Motor neuron (in vitro differentiated cells): ENCODE results near the gene CDYL. TPM values are rescaled to one million over a fixed set of nuclear protein-coding genes. Genes with fewer than 3 reads are reported as not detected.

Source experiments
- ATAC-seq, 8 experiments: fragments of 200-7000 bp; cut with Tn5 transposase; replicated peaks in 6 of 8; 2 replicates each; pipeline ENCODE4 v1.8.0; 2021; ENCODE audit warnings: mild to moderate bottlenecking in 8 of 8, moderate library complexity in 8 of 8
- H3K27ac ChIP-seq, 2 donors: fragments of 250-450 bp; sonication (Bioruptor Pico); 2 replicates each; pipeline ENCODE4 v1.9.0; 2021; ENCODE audit warnings: antibody characterized with exemption in 2 of 2, mild to moderate bottlenecking in 2 of 2, moderate library complexity in 1 of 2
- H3K4me1 ChIP-seq, 2 donors: fragments of 250-450 bp; sonication (Bioruptor Pico); replicated peaks in 1 of 2; 2 replicates each; pipeline ENCODE4 v1.6.1; 2021; ENCODE audit warnings: antibody characterized with exemption in 2 of 2, mild to moderate bottlenecking in 2 of 2, moderate library complexity in 1 of 2
- H3K4me3 ChIP-seq, 5 donors: fragments of 250-450 bp; sonication (Bioruptor Pico); 2 replicates each; pipeline ENCODE4 v1.9.0; 2021; ENCODE audit warnings: antibody characterized with exemption in 5 of 5, mild to moderate bottlenecking in 5 of 5, moderate library complexity in 4 of 5
- WGBS, 10 experiments: fragments of 450-650 bp; shearing (Covaris generic); methylation state at CpG; one replicate each; pipeline ENCODE4 v1.0.0; 2022; 5-methylcytosine and 5-hydroxymethylcytosine counted together
- in situ Hi-C, 9 experiments: fragments of 400-800 bp; cut with MboI; loops; one replicate each; pipeline ENCODE4 v1.15.0; 2021; ENCODE audit warnings: low sequenced_read_pairs in 9 of 9, low pct_unique_long_range_greater_than_20kb in 2 of 9; ENCODE audit not compliant: unreplicated experiment in 9 of 9
- total RNA-seq, 8 experiments: library from RNA; unstranded; fragments of 300-600 nt; gene quantifications; 2 replicates each; pipeline versions ENCODE4 v1.2.3 to v1.2.4, GENCODE V29; 2022

CDYL gene
- total RNA-seq, 8 experiments from 2014 or later: 30.4 to 103 (median 62.0) TPM

DNA sequence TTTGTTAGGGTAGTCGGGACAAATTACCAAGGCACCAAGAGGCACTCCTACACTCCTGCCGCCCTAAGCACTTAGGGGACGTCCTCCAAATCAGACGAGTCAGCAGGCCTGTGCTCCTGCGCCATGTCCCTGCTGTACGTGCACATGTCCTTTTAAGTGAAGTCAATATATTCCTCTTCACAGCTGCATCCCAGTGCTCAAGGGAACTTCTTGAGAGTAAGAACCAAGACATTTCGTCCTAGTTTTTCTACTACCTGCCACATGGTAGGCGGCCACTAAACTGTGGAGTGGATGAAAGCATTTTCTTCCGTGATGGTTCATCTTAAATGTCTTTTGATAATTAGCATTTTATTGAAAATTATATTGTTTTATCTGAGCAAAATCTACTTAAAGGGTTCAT lies 126.9 kb downstream of the CDYL start:
- no peak overlapping the region for H3K27ac ChIP-seq
- H3K4me3 ChIP-seq: no peak overlapping the region
- in situ Hi-C loops: no loop called here
- H3K4me1 ChIP-seq: peaks cover 4 to 16% of the 10 kb centered on the region in 2 donors
- WGBS, 10 experiments: 67 to 100% (median 91%) methylated on average over 1 to 8 of the region's 9 CpGs; no CpG with 5 or more reads in 2 of the 10 experiments
- ATAC-seq: no peak

DNA sequence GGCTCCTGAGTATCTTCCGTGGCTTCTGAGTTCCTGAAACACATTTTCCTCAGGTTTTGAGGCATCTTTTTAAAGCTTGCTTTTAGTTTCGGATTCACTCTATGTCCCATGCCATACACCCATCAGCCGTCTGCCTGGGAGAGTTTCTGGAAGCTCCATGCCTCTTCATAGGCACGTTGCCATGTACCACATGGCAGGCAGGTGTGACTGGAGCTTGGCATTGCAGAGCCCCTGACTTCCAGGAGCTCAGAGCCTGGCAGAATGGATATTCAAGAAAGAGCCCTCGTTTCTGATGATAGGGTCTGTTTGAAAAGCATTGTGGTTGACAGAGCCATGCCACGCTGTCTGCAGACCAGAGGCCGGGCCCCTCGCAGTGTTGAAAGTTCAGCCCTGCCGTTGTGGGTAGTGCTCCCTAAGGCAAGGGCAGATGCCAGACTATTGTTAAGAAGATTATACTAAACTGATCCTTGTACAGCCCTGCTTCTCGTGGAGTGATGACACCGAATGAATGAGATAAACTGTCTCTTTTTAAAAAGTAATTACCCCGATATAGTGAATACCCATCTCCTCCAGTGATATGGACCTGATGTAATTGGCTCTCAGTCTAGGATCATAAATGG lies 127.7 kb downstream of the CDYL start:
- H3K27ac ChIP-seq: no peak overlapping the region
- WGBS, 10 experiments: 20 to 100% (median 73%) methylated on average over 1 to 7 of the region's 12 CpGs
- peaks cover 4 to 16% of the 10 kb centered on the region in 2 donors for H3K4me1 ChIP-seq
- in situ Hi-C loops: no loop called here
- ATAC-seq: no peak
- H3K4me3 ChIP-seq: no peak overlapping the region

DNA sequence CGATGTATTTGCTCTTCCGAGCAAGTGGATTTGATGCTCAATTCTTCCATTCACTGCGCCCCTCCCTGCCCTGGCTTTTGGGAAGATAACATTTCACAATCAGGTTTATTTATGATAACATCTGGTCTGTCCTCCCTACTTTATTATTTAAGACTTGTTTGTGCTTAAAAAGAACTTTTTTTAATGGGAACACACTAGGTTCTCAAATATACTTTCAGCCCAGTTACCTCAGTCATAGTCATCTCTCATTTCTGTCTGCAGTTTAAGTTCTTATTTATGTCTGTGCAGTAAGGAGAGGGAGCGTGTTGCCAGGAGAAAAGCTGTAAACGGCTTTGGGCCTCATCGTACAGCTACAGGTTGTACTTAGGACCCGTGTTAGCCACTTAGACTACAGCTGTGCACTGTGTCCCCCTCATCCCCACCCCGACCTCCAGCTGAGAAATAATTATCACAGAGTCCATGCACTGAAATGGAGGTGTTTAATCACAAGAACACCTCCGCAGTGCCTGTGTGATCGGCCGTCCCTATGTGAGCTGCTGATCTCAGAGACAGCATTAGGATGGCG lies 128.3 kb downstream of the CDYL start:
- no peak for ATAC-seq
- in situ Hi-C loops: no loop called here
- Histone ChIP-seq H3K4me3 (no peak overlapping the region), H3K4me1 (peaks cover 4 to 16% of the 10 kb centered on the region in 2 donors), H3K27ac (no peak overlapping the region)
- WGBS, 10 experiments: 75 to 97% (median 88%) methylated on average over 2 to 11 of the region's 12 CpGs; no CpG with 5 or more reads in 1 of the 10 experiments

DNA sequence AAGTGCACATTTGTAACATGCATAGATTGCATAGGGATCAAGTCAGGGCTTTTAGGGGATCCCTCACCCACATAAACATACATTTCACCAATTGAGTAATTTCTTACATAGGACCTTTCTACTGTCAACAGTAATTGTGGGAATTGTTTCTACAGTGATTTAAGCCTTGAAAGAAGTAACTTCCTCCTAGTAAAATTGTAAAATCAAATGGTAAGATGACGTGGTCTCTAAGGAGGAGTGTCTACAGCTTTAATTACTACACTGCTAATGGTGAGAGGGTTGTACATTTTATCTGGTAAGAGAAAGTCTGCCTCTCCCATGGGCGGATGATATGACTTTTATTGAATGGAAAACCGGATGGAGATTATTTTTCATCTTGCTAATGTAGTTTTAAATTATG lies 129.6 kb downstream of the CDYL start:
- no peak overlapping the region for H3K27ac ChIP-seq
- H3K4me3 ChIP-seq: no peak overlapping the region
- peaks cover 4 to 16% of the 10 kb centered on the region in 2 donors for H3K4me1 ChIP-seq
- peak in 3 of 8 experiments; percentile 20 to 25 (median 20) for ATAC-seq
- in situ Hi-C loops: no loop called here
- 5 to 100% (median 80%) methylated on average over 1 to 3 of the region's 3 CpGs; no CpG with 5 or more reads in 1 of the 10 experiments for WGBS, 10 experiments

DNA sequence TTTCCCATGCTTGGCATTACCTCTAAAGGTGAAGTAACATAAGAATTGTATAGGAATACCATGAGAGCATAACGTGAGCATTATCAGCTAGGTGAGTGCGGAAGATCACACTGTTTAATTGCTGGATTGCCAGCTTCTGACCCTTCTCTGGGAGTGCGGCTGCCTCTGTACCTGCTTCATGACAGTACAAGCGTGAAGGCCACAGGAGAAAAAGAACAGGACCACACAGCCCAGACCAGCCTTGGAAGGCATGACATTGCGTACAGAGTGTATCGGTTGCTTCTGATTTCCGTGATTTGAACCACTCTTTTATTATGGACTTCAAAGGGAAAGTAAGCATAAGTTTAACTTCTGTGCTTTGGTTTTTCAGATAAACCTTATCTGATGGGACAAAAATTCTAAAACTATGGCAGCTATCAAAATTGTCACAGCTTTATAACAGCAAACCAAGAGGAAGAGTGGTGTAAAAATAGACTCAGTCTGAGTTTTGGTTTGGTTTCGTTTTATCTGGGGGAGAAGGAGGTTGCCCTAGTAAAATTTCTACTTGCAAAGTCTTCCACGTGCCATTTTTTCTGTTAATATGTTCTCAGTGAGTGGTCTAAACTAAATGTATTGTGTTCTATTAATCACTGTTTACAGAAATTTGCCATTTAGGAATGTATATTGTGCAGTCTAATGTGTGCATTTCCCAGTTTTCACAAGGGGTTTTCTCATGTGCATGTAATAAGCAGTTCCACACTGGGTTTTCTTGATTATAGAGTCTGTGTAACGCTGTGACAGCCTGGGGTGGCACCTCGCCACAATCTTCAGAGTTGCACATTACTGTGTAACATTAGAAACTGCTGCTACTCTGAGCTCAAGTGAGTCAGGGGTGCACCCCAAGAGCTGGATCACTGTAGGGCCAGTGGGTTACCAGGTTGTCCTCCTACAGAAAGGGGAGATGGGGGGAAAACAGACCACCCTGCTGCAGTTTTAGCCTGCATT lies 130.4 kb downstream of the CDYL start:
- WGBS, 10 experiments: 35 to 100% (median 93%) methylated on average over 3 to 11 of the region's 11 CpGs
- in situ Hi-C loops: no loop called here
- peaks cover 4 to 16% of the 10 kb centered on the region in 2 donors for H3K4me1 ChIP-seq
- peak in 1 of 8 experiments; percentile 31 for ATAC-seq
- H3K4me3 ChIP-seq: no peak overlapping the region
- H3K27ac ChIP-seq: no peak overlapping the region

DNA sequence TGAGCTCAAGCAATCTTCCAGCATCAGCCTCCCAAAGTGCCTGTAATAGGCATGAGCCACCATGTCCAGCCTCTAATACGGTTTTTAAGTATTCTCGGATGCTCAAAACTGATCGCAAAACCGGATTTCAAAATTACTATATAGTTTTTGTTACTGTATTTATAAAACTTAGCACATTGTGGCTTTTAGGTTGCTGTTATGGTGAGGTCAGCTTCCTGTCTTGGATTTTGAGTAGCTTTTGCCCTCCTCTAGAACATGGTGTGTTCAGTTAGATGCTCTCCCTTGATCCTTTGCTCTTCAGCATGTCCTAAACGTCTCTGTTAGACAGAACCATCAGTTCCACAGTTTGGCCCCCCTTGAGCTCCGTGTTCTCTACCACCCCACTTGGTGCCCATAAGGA lies 131.4 kb downstream of the CDYL start:
- in situ Hi-C loops: no loop called here
- Histone ChIP-seq H3K4me3 (no peak overlapping the region), H3K27ac (no peak overlapping the region), H3K4me1 (peaks cover 4 to 16% of the 10 kb centered on the region in 2 donors)
- ATAC-seq: no peak
- 80 to 100% (median 92%) methylated on average over 1 to 6 of the region's 6 CpGs; no CpG with 5 or more reads in 3 of the 10 experiments for WGBS, 10 experiments

DNA sequence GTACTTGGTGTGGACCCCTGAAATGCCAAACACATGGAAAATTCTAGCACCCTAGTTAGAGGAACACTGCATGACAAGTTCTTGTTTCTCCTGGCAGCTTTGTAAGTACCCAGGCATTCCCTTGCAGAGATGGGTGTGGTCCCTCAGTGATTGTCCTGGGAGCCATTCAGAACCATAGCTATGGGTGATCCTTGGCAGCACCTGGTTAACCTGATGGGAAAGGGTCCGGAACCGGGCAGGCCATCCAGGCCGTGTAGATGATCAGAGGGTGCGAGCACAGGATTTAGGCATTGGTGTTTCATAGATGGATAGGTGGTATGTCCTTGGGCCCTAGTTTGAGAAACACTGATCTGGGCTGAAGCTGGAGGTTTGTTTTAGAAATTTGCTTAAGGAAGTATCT lies 131.9 kb downstream of the CDYL start:
- ATAC-seq: peak in 3 of 8 experiments; percentile 24 to 39 (median 33)
- Histone ChIP-seq H3K4me3 (no peak overlapping the region), H3K4me1 (peaks cover 4 to 16% of the 10 kb centered on the region in 2 donors), H3K27ac (no peak overlapping the region)
- in situ Hi-C loops: no loop called here
- WGBS, 10 experiments: 60 to 100% (median 94%) methylated on average over 1 to 4 of the region's 4 CpGs; no CpG with 5 or more reads in 5 of the 10 experiments

DNA sequence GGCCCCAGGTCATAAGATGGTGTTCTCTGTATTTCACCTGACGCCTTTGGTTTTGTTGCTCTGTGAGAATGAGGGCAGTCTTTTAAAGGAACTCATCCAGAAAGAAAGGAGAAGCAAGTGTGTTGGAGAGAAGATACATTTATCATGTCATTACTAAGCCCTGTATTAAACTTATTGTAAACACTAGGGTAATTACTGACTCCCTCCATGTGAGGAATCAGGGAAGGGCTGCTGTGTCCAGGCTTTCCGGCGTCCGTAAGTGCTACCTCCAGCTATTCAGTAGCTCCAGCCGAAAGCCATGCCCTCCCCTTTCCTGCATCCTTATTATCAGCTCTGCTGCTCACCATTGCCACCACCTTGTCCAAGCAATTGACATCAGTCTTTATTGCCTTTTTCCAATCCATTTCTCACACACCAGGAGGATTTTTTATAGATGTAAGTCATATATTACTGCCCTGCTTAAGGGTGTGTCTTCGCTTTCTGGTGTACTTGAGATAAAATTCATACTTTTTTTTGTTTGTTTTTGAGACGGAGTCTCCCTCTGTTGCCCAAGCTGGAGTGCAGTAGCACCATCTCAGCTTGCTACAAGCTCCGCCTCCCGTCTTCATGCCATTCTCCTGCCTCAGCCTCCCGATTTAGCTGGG lies 133.0 kb downstream of the CDYL start:
- ATAC-seq: no peak
- Histone ChIP-seq H3K4me1 (peaks cover 5 to 17% of the 10 kb centered on the region in 2 donors), H3K4me3 (no peak overlapping the region), H3K27ac (no peak overlapping the region)
- 0 to 100% (median 88%) methylated on average over 1 to 8 of the region's 10 CpGs; no CpG with 5 or more reads in 1 of the 10 experiments for WGBS, 10 experiments
- in situ Hi-C loops: no loop called here

DNA sequence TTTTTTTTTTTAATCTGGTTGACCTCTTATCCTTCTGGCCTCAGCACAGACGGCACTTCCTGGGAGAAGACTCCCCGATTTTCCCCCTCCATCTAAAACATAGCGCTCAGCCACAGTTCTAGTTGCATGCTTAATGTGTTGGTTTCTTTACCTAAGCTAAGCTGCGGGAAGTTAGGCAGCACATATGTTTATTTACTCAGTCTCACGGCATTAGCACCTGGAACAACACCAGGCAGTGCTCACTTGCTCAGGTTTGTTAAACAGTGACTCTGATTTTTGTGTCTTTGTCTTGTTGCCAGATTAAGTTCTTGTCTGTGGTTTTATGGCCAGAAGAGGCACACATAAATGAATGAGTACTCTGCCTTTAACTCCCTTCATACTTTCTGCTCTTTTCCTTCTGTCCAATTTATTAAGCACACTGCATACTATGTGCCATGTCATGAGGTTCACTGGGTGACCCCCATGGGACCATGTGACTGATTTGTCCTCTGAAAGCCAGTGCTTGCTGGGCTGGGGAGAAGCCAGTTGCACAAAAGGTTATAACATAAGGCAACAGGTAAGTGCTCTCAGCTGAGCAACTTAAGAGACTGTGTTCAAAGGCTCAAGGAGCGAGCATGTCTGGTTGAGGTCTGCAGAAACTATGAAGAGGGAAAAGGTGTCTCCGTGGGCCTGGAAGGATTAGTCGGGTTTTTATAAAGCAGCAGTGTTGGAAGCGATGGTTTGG lies 134.0 kb downstream of the CDYL start:
- Histone ChIP-seq H3K4me1 (peaks cover 14 to 15% of the 10 kb centered on the region in 2 donors), H3K27ac (no peak overlapping the region), H3K4me3 (no peak overlapping the region)
- in situ Hi-C loops: no loop called here
- WGBS, 10 experiments: 71 to 100% (median 95%) methylated on average over 2 to 7 of the region's 9 CpGs
- ATAC-seq: peak in 1 of 8 experiments; percentile 60

DNA sequence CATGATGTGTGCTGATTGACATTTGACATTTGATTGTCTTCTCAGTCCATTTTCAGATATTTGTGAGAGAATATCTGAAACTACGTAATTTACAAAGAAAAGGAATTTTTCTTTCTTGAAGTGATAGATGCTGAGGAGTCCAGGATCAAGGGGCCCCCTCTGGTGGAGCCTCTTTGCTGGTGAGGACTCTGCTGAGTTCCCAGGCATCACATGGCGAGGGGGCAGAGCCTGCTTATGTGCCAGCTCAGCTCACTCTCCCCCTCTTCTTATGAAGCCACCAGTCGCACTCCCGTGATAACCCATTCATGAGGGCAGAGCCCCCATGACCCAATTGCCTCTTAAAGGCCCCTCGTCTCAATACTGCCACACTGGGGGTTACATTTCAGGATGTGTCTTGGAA lies 136.4 kb downstream of the CDYL start:
- Histone ChIP-seq H3K4me1 (peaks cover 14 to 15% of the 10 kb centered on the region in 2 donors), H3K27ac (no peak overlapping the region), H3K4me3 (no peak overlapping the region)
- in situ Hi-C loops: no loop called here
- WGBS, 10 experiments: 83 to 100% (median 96%) methylated on average over 1 to 5 of the region's 5 CpGs; no CpG with 5 or more reads in 4 of the 10 experiments
- no peak for ATAC-seq

DNA sequence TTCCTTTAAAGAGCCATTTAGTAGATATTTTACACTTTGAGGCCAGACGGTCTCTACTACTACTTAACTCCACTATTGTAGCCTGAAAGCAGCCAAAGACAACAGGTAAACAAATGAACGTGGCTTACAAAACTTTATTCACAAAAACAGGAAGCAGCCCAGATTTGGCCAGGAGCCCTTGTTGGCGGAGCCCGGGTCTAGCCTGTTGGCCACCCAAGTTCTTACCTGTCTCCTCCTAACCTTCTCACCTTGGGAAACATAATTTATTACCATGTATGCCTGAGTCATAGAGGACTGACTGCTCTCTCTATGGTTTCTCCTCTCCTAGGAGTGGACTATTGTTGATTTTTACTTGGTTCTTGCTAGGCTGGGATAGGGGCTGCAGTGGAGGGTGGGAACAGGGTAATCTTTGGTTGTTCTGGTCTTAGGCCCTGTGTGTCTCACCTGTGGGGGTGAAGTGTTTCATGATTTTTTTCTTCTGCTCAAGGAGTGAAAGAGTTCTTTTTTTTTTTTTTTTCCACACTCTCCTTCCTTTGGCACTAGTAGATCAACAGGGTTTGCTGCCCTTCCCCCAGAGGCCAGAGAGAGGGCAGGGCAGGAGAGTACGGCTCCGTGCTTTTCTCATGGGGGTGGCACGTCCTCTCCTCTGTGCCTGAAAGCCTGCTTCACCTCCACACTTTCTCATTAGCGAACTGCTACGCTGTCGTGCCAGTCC lies 137.7 kb downstream of the CDYL start:
- peak in 3 of 8 experiments; percentile 6 to 23 (median 11) for ATAC-seq
- in situ Hi-C loops: no loop called here
- WGBS, 10 experiments: 73 to 93% (median 87%) methylated on average over 1 to 8 of the region's 10 CpGs
- no peak overlapping the region for H3K4me3 ChIP-seq
- peak overlapping the region in 1 of 2 donors; percentile 6 for H3K27ac ChIP-seq
- H3K4me1 ChIP-seq: peaks cover 14 to 15% of the 10 kb centered on the region in 2 donors
